Measurements from ENCODE around the gene SCG3. TPM values are rescaled to one million over a fixed set of nuclear protein-coding genes. Genes with fewer than 3 reads are reported as not detected.

Gene SCG3
- total RNA-seq, 1 donor from 2014 or later: not detected

DNA sequence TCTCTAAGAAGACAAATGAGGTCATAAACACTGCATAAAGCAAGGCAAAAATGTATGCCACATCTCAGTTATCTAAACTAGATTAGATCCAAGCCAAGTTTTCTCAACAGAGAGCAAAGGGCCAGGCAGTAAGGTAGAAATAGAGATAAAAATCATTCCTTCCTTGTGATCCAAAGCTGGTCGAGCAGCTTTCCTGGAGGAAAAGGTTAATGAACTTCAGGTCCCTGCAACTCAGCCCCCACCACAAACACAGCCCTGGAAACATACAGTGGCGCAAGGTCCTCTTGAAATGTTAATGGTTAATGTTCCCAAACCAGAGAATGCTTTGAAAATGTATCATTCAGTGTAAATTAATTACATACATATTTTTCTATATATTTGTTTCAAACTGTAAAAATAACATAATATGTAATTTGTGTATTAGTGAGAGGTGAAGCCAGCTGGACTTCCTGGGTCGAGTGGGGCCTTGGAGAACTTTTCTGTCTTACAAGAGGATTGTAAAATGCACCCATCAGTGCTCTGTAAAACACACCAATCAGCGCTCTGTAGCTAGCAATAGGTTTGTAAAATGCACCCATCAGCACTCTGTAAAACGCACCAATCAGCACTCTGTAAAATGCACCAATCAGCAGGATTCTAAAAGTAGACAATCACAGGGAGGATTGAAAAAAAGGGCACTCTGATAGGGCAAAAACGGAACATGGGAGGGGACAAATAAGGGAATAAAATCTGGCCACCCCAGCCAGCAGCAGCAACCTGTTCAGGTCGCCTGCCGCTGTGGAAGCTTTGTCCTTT, 39.1 kb downstream of the SCG3 start:
- H3K36me3 Mint-ChIP-seq (ENCODE audit: low read depth): peaks cover 2% of the 10 kb centered on the region
- DNase-seq (ENCODE audit: low spot score): no peak
- H3K27ac Mint-ChIP-seq (ENCODE audit: unreplicated experiment): no peak overlapping the region
- TF ChIP-seq, protein P1, sequence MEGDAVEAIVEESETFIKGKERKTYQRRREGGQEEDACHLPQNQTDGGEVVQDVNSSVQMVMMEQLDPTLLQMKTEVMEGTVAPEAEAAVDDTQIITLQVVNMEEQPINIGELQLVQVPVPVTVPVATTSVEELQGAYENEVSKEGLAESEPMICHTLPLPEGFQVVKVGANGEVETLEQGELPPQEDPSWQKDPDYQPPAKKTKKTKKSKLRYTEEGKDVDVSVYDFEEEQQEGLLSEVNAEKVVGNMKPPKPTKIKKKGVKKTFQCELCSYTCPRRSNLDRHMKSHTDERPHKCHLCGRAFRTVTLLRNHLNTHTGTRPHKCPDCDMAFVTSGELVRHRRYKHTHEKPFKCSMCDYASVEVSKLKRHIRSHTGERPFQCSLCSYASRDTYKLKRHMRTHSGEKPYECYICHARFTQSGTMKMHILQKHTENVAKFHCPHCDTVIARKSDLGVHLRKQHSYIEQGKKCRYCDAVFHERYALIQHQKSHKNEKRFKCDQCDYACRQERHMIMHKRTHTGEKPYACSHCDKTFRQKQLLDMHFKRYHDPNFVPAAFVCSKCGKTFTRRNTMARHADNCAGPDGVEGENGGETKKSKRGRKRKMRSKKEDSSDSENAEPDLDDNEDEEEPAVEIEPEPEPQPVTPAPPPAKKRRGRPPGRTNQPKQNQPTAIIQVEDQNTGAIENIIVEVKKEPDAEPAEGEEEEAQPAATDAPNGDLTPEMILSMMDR (IDR thresholded peaks at IDR 0.05): no peak
- no peaks in the 10 kb centered on the region for H3K9me3 Mint-ChIP-seq (ENCODE audit: low read depth)
- H3K27me3 Mint-ChIP-seq (ENCODE audit: low read depth): no peaks in the 10 kb centered on the region
- no peaks in the 10 kb centered on the region for H3K4me1 Mint-ChIP-seq (ENCODE audit: low read depth)
- H3K4me3 Mint-ChIP-seq (ENCODE audit: unreplicated experiment): no peak overlapping the region

DNA sequence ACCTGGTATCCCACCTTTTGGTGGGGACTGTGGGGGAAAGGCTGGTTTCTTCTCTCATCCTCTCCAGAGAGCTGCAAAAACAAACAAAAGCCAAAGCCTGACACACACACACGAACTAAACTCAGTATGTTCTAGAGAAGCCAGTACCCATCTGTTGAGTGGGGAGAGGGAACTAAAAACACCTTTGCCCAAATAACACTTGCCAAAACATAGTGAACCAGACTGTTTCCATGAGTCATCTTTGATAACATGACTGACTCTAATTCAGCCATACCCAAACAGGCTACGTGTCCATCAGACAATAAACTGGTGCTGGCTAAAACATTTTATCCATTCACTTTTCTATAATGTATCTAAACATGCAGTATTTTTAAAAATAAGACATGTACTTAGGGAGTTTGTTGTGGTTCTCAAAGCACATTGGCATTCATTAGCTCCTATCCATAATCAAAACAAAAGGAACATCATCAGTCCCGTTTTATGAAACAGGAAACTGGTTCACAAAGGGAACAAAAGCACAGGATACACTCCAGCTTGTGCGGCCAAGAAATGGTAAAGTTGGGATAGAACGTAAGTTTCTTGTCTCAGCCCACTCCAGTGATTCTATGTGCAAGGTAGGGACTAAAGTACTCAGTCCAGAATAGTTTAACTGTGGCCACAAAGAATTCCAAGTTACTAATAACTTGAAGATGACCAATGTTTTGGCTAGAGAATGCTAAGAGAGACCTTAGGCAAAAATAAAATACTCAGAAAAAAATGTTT, 40.1 kb downstream of the SCG3 start:
- Mint-ChIP-seq H3K4me1 (ENCODE audit: low read depth) (peaks cover 4% of the 10 kb centered on the region), H3K36me3 (ENCODE audit: low read depth) (peaks cover 2% of the 10 kb centered on the region), H3K4me3 (ENCODE audit: unreplicated experiment) (no peak overlapping the region), H3K27me3 (ENCODE audit: low read depth) (no peaks in the 10 kb centered on the region), H3K9me3 (ENCODE audit: low read depth) (no peaks in the 10 kb centered on the region), H3K27ac (ENCODE audit: unreplicated experiment) (no peak overlapping the region)
- TF ChIP-seq, protein P1 (IDR thresholded peaks at IDR 0.05): no peak
- no peak for DNase-seq (ENCODE audit: low spot score)

DNA sequence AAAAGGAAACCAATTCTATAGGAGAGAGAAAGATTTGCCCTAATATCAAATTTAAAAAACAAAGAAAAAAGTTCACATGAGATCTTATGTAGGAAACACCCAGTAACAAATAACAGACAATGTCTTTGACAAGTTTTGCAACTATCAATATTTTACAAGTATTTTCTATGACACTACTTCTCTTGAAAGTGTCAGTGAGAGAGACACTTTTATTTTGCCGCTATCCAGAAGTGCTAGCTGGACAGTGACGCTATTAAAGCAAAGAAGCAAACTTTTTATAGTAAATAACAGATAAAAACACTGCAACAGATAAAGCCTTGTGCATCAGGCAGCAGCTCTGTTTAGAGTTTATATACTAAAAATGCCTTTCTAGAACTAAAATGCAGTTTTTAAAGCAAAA, 42.9 kb downstream of the SCG3 start:
- H3K36me3 Mint-ChIP-seq (ENCODE audit: low read depth): peaks cover 2% of the 10 kb centered on the region
- no peaks in the 10 kb centered on the region for H3K27me3 Mint-ChIP-seq (ENCODE audit: low read depth)
- TF ChIP-seq, protein P1 (IDR thresholded peaks at IDR 0.05): no peak
- H3K4me1 Mint-ChIP-seq (ENCODE audit: low read depth): peaks cover 7% of the 10 kb centered on the region
- H3K9me3 Mint-ChIP-seq (ENCODE audit: low read depth): no peaks in the 10 kb centered on the region
- DNase-seq (ENCODE audit: low spot score): no peak
- no peak overlapping the region for H3K27ac Mint-ChIP-seq (ENCODE audit: unreplicated experiment)
- H3K4me3 Mint-ChIP-seq (ENCODE audit: unreplicated experiment): no peak overlapping the region

DNA sequence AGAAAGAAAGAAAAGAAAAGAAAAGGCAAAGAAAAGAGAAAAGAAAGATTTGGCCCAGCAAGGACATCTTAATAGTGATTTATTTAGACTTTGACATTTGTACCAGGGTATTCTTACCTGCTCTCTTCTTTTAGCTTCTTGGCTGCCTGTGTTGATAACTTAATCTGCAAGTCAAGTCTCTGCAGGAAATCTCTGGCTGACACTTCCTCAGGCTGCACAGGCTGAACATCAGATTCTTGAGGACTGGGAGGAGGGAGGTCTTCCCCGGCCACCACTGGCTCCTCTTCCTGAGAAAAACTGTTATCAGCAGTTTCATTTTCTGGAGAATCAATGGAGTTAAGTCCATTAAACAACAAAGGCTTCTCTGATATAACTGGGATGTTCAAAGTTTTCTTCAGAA, 43.4 kb downstream of the SCG3 start:
- no peaks in the 10 kb centered on the region for H3K27me3 Mint-ChIP-seq (ENCODE audit: low read depth)
- peaks cover 7% of the 10 kb centered on the region for H3K4me1 Mint-ChIP-seq (ENCODE audit: low read depth)
- DNase-seq (ENCODE audit: low spot score): no peak
- no peak overlapping the region for H3K27ac Mint-ChIP-seq (ENCODE audit: unreplicated experiment)
- TF ChIP-seq, protein P1 (IDR thresholded peaks at IDR 0.05): no peak
- no peaks in the 10 kb centered on the region for H3K9me3 Mint-ChIP-seq (ENCODE audit: low read depth)
- H3K4me3 Mint-ChIP-seq (ENCODE audit: unreplicated experiment): no peak overlapping the region
- H3K36me3 Mint-ChIP-seq (ENCODE audit: low read depth): peaks cover 2% of the 10 kb centered on the region

DNA sequence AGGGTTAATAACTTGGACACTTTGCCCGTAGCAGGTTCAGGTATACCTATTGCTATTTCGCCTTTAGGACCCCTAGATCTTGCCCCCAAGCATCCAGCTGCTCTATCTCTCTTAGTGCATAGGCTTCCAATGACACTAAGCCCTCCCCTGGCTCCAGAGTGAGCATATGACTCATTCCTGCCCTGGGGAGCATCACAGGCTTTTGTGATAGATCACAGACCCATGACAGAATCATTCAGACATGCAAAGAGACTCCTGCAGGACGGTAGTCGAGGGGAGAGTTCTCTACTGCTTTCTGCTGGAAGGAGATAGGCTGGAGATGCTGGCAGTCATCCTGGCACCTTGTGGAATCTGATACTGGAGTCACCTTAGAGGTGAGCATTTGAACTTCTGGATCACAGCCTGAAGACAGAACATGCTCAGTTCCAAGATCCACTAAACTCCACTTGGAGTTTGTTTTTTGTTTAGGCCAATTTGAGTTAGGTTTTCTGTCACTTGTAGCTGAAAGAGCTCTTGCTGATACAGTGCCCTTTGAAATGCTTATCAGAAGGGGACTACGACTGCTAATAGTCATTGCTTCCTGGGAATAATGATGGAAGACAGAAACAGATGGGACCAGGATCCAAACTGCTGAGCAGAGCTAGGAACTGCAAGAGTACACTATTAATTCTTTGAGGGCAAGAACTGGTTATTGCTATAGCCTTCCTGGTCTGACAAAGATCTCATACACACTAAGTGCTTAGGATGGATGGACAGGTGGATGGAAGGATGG, 45.2 kb downstream of the SCG3 start:
- Mint-ChIP-seq H3K27me3 (ENCODE audit: low read depth) (no peaks in the 10 kb centered on the region), H3K4me1 (ENCODE audit: low read depth) (peaks cover 10% of the 10 kb centered on the region), H3K36me3 (ENCODE audit: low read depth) (peaks cover under 1% of the 10 kb centered on the region), H3K27ac (ENCODE audit: unreplicated experiment) (no peak overlapping the region), H3K4me3 (ENCODE audit: unreplicated experiment) (no peak overlapping the region), H3K9me3 (ENCODE audit: low read depth) (no peaks in the 10 kb centered on the region)
- no peak for DNase-seq (ENCODE audit: low spot score)
- TF ChIP-seq, protein P1 (IDR thresholded peaks at IDR 0.05): no peak
